Suprapubic skin (tissue), 4 donors: Measurements from ENCODE around the gene C7.

Experiments used
- CTCF ChIP-seq, 2 donors: fragments of 200-600 bp in 1 of 2; fragments of 450-650 bp in 1 of 2; sonication (generic) in 1 of 2; IDR thresholded peaks; one replicate each; pipeline ENCODE4 v1.5.1; 2016 to 2019; ENCODE audit warnings: antibody characterized with exemption in 2 of 2, mild to moderate bottlenecking in 1 of 2, moderate library complexity in 1 of 2
- EP300 ChIP-seq: sonication (generic); formaldehyde crosslinking; IDR thresholded peaks from one replicate; pipeline ENCODE4 v1.6.1; 2017; ENCODE audit warnings: antibody characterized with exemption
- POLR2A ChIP-seq, 2 donors: fragments of 450-650 bp; IDR thresholded peaks; one replicate each; pipeline ENCODE4 v1.6.1; 2017; ENCODE audit warnings: antibody characterized with exemption in 2 of 2, mild to moderate bottlenecking in 2 of 2, moderate library complexity in 2 of 2
- POLR2AphosphoS5 ChIP-seq, 3 donors: sonication (generic); formaldehyde crosslinking; IDR thresholded peaks; one replicate each; pipeline ENCODE4 v1.6.1; 2017; ENCODE audit warnings: antibody characterized with exemption in 3 of 3

DNA sequence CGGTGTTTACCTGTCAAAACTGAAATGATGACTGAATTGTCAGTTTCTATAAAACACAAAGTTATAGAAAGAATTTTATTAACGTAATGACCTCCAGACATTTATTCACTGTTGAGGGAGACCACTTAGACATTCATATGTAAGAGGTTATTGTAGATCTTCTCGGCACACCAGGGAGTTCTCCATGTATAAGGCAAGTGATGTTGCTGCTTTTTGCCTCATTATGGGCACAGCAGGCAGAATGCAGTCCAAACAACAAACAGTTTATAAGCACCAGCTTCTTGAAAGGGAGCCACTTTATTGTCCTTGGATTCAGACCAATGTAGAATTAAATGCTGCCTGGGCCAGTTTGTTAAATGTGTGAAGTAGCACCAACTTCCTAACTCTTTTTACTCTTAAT is 66.7 kb downstream of the C7 start:
- no peak for TF ChIP-seq POLR2AphosphoS5 (IDR thresholded peaks at IDR 0.05)
- TF ChIP-seq CTCF (IDR thresholded peaks at IDR 0.05), result no peak
- TF ChIP-seq POLR2A (IDR thresholded peaks at IDR 0.05), result no peak
- TF ChIP-seq EP300, result no peak
